Activated CD4-positive, alpha-beta T cell treated with anti-CD3 and anti-CD28 coated beads, Interleukin-2, Interleukin-6, amounts not matched to agents 100 ng/mL and 50 ng/mL, durations not matched to agents 16 hours and 8 hours (primary cell): ENCODE measurements around the gene HPCAL4.
A peak's percentile ranks its signal among the peaks of the same experiment; 100 is the strongest.

Experiments
- DNase-seq: peaks from one replicate; pipeline ENCODE4 v3.0.0-alpha.2; 2020

The HPCAL4 gene

GRCh38 chr1:39691383-39692151, at the start of gene HPCAL4:
HPCAL4 (minus strand) TSS chr1:39691433; CDS start chr1:39684603, 6,830 bp downstream.
- peak; percentile 91 for DNase-seq

DNA sequence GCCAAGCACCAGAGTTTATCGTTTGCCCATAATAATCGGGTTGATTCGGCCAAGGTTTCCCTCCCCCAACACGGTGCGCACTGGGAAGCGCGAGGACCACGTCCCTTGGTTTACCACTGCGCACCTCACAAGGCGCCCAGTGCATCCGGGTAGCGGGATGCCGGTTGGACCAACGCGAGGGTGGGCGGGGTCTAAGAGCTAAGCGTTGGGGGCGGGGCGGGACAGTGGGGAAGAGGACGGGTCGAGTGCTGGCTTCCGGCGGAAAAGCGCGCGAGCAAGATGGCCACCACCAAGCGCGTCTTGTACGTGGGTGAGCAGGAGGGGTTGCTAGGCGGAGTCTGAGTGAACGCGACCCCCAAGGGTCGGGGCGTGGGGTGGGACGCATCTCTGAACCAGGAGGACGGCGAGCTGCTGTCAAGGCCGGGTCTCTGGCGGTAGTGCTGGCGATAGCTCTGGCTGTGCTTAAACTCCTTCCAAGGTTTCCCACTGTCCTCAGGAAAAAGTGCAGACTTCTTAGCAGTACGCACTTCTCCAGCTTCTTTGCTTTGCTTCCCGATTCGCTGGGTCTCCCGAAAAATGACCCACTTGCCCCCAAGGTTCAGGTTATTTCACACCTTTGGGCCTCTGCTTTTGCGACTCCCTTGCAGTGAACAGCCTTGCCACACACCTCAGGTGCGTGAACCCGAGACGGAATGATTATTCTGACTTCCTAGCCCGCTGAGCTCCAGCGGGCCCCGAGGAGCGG, 47.6 kb upstream of the HPCAL4 start, which contains the start of gene PPIE:
Gene PPIE, plus strand, starts transcription at position 261 of the 745 bp plus-strand sequence. Its CDS starts 19 bp downstream, at position 280.
- peak; percentile 98 for DNase-seq

- DNase-seq: peak; percentile 53
Measured at GRCh38 chr1:39737546-39738169, 46.4 kb upstream of the HPCAL4 start.

GRCh38 chr1:39735731-39736130, 44.5 kb upstream of the HPCAL4 start:
- no peak for DNase-seq

DNA sequence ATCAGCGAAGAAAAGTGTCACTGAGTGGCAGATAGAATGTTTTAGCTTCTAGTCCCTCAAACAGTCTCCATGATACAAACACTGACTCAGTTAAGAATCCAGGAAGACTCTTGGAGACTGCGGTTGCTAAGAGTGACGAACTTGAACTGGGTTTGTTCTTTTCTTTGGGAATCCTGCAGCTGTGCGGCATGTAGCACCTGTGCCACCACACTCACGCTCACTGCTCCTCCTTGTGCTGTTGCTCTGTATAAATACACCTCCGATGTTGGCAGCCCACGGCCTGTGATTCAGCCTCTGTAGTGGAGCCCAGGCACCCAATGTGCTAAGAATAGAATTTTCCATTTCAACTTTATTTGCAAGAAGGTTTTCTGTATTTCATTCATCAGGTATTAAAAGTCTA, 41.9 kb upstream of the HPCAL4 start:
- DNase-seq: no peak

DNA sequence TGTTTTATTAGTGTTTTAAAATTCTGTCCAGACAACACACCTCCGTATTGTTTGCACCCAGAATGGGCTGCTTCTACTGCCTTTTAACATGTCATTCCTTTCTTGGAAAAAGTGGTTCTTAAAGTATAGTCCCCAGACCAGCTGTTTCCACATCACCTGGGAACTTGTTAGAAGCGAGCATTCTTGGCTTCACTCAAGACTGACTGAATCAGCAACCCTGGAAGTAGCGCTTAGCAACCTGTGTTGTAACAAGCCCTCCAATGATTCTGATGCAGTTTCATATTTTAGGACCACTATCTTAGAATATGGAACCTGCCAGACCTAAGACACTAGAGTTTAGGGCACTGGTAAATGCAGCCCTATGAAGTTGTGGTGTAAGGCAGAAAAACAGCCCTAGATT, 41.5 kb upstream of the HPCAL4 start:
- no peak for DNase-seq

GRCh38 chr1:39729842-39730241, 38.6 kb upstream of the HPCAL4 start:
- no peak for DNase-seq

- DNase-seq: no peak
Measured at GRCh38 chr1:39729030-39729429, 37.8 kb upstream of the HPCAL4 start.

GRCh38 chr1:39727932-39728317, 36.7 kb upstream of the HPCAL4 start:
- no peak for DNase-seq

- DNase-seq: peak; percentile 44
Measured at GRCh38 chr1:39727221-39727931, 36.1 kb upstream of the HPCAL4 start.

GRCh38 chr1:39726600-39726999, 35.4 kb upstream of the HPCAL4 start:
- DNase-seq: no peak

GRCh38 chr1:39722495-39722894, 31.3 kb upstream of the HPCAL4 start:
- no peak for DNase-seq

GRCh38 chr1:39721664-39722063, 30.4 kb upstream of the HPCAL4 start:
- no peak for DNase-seq

DNA sequence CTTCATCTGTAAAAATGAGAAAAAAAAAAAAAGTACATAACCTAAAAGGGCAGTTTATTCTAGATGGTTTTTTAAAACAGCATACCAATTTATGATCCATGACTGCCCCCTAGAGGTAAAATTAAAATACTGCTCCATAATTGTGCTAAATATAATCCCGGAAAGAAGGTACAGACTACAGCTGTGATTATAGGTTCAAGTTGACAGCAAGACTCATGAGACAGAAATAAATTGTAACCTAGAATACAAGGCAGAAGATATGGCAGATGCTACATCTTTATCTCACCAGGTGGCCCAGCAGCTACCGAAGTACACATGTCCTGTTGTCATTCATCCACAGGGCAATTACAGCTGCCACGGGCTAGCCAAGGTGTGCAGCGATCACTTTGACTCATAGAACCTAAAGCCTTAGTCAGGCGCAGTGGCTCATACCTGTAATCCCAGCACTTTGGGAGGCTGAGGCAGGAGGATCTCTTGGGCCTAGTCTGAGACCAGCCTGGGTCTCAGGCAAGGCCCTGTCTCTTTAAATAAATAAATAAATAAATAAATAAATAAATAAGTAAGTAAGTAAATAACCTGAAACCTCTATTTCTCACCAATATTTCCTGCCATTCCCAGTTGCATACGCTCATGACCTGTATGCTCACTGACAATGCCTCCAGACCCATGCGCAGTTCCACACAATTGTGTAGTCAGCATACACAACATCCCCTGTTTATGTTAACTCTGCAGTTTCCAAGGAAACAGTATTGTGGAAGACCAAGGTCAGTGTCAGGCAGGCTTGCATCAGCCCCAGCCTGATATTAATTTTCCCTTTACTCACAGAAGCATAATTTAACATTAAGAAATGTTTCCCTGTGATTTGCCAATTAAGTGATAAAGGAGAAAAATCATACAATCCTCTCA, 29.1 kb upstream of the HPCAL4 start:
- peak; percentile 71 for DNase-seq

GRCh38 chr1:39717809-39718208, 26.6 kb upstream of the HPCAL4 start:
- no peak for DNase-seq

DNA sequence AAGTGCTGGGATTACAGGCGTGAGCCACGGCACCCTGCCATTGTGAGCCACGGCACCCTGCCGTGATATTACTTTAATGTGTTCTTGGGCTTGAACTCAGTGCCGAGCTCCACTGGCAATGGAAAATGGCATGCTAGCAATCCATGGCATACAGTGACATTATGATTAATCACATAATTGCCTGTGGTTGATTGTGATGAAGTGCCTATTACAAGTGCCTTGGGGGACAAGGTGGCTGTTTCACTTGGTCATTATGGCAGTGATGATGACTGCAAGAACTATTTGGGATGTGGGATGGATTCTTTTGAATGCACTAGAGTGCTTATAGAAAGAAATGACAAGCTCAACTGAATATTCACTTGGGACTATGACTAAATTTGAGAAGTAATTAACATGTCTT, 22.3 kb upstream of the HPCAL4 start:
- DNase-seq: no peak

GRCh38 chr1:39711966-39712340, 20.7 kb upstream of the HPCAL4 start:
- no peak for DNase-seq

DNA sequence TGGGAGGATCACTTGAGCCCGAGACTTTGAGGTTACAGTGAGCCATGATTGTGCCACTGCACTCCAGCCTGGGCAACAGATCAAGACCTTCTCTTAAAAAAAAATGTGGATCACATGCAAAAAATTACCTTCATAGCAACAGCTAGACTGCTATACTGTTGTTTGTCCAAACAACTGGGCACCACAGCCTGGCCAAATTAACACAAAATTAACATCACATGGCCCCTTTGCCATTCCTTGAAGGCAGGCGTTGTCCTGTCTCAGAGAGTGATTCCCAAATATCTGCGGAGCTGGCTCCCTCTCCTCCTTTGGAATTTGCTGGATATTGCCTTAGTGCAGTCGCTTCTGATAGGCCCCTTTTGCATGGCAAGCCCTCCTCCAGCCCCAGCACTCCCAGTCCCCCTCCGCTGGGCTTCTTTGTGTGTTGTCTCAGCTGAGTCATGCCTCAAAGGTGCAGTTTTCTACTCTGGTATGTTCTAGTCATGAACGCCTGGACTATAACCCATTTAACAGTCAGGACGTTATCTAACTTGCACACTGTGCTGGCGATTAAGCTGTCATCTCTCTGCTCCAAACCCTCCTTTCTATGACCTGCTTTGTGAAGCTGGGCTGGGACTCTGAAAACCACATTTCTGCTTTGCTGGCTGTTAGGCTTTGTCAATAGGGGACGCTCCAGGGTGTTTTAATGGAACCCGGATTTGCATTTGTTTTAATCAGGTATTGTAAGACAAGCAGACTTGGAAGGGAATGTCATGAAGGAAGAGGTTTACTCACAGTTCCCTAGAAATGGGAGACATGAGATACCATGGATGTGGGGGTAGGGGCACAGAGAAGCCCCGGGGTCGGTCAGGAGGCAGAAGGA, 20.1 kb upstream of the HPCAL4 start:
- no peak for DNase-seq

DNA sequence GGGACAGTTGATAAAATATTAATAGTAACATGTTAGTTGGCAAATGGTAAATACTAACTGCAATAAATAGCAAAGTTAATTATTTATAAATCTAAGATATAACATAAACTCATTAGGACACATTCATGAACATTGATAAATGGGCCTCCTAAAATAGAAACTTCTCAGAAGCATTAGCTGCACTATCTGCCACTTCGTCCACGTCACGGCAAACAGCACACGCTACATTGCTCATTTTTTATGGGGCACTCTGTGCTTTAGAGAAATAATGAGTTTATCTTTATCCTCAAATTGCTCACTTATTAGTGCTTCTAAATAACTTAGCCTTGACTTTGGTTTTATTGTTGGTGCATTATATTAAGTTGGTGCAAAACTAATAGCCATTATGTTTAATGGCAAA, 16.3 kb upstream of the HPCAL4 start:
- DNase-seq: no peak

DNA sequence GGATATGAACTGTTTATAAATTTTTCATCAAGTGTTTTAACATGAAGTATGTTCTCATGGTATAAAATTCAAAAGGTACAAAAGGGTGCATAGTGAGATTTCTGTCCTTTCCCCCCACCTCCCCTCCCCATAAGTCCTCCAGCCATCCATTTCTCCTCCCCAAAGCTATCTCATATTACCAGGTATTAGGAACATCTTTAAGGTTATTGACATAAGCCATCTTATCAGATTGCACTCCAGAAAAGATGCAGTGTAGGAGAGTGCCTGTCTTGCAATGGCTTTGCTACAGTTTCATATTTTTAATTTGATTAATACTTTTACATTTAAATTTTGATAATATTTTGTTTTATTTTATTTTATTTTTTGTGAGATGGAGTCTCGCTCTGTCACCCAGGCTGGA, 13.5 kb upstream of the HPCAL4 start:
- no peak for DNase-seq

DNA sequence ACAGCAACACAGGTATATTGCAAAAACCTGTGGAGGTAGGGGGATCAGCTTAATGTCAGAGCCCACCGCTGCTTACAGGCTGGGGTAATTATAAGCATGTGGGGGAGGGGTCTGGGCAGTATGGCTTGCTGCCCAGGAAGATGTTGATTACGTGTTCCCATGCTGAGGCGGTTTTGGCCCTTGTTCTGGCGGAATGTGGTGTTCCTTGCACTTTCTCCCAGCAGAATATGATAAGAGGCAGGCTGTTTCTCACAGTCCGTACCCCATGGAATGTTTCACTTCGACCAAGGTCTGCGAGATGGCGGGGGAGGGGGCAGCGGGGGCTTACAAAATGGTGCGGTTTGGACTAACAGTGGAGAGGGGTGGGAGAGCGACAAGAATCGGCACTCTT, 9.8 kb upstream of the HPCAL4 start:
- DNase-seq: no peak
